D341Med (cell line): Measurements from ENCODE around the gene FBXL7.

ENCODE experiments used
- DNase-seq: peaks from one replicate; pipeline ENCODE4 v3.0.0; 2012; ENCODE audit warnings: low spot score

The FBXL7 gene

GRCh38 chr5:15774632-15775031 is 274.7 kb downstream of the FBXL7 start:
- no peak for DNase-seq

GRCh38 chr5:15776346-15776745 is 276.4 kb downstream of the FBXL7 start:
- DNase-seq, result no peak

GRCh38 chr5:15783734-15784133 is 283.8 kb downstream of the FBXL7 start:
- DNase-seq, result no peak

- no peak for DNase-seq
Observed at GRCh38 chr5:15785531-15785981, 285.6 kb downstream of the FBXL7 start.

GRCh38 chr5:15786326-15786725 is 286.3 kb downstream of the FBXL7 start:
- no peak for DNase-seq

GRCh38 chr5:15786884-15787283 is 286.9 kb downstream of the FBXL7 start:
- no peak for DNase-seq

- DNase-seq, result no peak
Observed at GRCh38 chr5:15787681-15788080, 287.7 kb downstream of the FBXL7 start.

GRCh38 chr5:15789642-15790041 is 289.7 kb downstream of the FBXL7 start:
- no peak for DNase-seq

- DNase-seq, result no peak
Observed at GRCh38 chr5:15790446-15791018, 290.6 kb downstream of the FBXL7 start.

- no peak for DNase-seq
Observed at GRCh38 chr5:15791274-15791673, 291.3 kb downstream of the FBXL7 start.

- no peak for DNase-seq
Observed at GRCh38 chr5:15791859-15792258, 291.9 kb downstream of the FBXL7 start.

- DNase-seq, result no peak
Observed at GRCh38 chr5:15794052-15794985, 294.3 kb downstream of the FBXL7 start.

- DNase-seq, result no peak
Observed at GRCh38 chr5:15796096-15796495, 296.1 kb downstream of the FBXL7 start.

GRCh38 chr5:15796557-15796956 is 296.6 kb downstream of the FBXL7 start:
- no peak for DNase-seq

GRCh38 chr5:15797116-15797515 is 297.1 kb downstream of the FBXL7 start:
- no peak for DNase-seq

- DNase-seq, result no peak
Observed at GRCh38 chr5:15798006-15798405, 298.0 kb downstream of the FBXL7 start.

- DNase-seq, result no peak
Observed at GRCh38 chr5:15799014-15799413, 299.0 kb downstream of the FBXL7 start.

- DNase-seq, result no peak
Observed at GRCh38 chr5:15799612-15800011, 299.6 kb downstream of the FBXL7 start.

- no peak for DNase-seq
Observed at GRCh38 chr5:15803280-15803679, 303.3 kb downstream of the FBXL7 start.

- DNase-seq, result no peak
Observed at GRCh38 chr5:15806613-15807012, 306.6 kb downstream of the FBXL7 start.

GRCh38 chr5:15807248-15807647 is 307.3 kb downstream of the FBXL7 start:
- no peak for DNase-seq

GRCh38 chr5:15807871-15808270 is 307.9 kb downstream of the FBXL7 start:
- DNase-seq, result no peak

- DNase-seq, result no peak
Observed at GRCh38 chr5:15808577-15808976, 308.6 kb downstream of the FBXL7 start.

- no peak for DNase-seq
Observed at GRCh38 chr5:15819617-15820016, 319.6 kb downstream of the FBXL7 start.
